Dermis blood vessel endothelial cell (primary cell): ENCODE data around the gene FREM2. TPM values are rescaled to one million over a fixed set of nuclear protein-coding genes. Genes with fewer than 3 reads are reported as not detected.

Source experiments
- DNase-seq: peaks from one replicate; pipeline ENCODE4 v3.0.0; 2010
- total RNA-seq: library from RNA; depleted of rRNA; stranded (reverse); fragments of >200 nt; gene quantifications from 2 replicates; pipeline ENCODE4 v1.2.3, GENCODE V29; 2014

The FREM2 gene
- total RNA-seq, 1 donor from 2014 or later = under 0.01 TPM

DNA sequence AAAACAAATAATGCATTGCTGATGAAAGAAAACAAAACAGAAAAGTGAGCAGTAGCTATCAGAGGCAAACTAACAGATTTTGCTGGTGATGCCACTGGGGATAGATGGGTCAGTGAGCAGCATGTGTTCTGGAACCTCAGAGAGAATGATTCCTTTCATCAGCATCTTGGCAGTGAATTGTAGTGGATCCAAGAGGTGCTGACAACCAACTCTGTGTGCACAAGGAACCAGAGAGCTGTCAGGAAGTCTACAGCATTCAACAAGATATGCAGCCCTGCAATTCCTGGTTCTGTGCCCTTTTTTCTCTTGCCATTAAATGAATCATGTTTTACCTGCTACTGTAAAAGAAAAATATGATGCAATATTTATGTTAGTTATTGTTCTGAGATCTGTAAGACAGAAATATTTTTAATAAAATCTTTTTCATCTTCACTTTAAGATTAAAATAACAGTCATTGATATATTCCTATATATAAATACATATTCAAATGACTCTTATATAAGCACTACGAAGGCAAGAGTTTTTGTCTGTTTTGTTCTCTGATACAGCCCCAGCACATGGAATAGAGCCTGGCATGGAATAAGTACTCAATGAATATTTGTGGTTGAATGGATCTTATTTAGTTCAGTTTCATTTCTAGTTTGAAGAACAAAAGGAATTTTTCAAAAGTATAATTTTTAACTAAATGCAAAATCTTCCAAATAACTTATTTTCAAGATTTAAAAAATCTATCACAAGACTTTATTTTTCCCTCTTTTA, 80.8 kb downstream of the FREM2 start:
- no peak for DNase-seq

DNA sequence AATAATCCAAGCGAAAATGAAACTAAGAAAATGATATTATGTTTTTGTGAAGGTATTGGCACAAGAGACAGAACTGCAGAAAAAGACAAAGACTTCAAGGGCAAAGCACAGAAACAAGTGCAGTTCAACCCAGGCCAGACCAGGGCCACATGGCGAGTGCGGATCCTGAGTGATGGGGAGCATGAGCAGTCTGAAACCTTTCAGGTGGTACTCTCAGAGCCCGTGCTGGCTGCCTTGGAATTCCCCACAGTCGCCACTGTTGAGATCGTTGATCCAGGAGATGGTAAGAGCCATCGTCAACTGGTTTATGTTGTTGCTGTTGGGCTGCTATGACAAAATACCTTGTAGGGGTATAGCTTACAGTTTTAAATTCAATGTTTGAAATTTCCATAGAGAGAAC, 82.6 kb downstream of the FREM2 start:
- DNase-seq = no peak

DNA sequence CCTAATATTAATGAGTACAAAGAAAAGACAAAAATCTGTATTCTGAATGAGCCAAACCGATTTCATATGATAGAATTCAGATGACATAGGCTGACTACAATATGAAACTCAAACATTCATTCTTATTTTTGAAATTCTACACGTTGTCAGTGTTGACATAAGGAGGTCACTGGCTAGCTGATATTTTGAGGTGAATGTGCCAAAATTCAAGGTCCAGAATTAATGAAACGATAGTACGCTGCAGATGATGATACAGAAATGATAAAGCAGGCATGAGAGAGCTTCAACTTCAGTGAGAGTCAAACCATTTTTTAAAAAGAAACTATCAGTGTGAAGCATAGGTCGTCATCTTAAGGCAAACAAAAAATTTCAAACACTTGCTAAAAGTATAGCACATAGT, 88.2 kb downstream of the FREM2 start:
- DNase-seq = no peak

DNA sequence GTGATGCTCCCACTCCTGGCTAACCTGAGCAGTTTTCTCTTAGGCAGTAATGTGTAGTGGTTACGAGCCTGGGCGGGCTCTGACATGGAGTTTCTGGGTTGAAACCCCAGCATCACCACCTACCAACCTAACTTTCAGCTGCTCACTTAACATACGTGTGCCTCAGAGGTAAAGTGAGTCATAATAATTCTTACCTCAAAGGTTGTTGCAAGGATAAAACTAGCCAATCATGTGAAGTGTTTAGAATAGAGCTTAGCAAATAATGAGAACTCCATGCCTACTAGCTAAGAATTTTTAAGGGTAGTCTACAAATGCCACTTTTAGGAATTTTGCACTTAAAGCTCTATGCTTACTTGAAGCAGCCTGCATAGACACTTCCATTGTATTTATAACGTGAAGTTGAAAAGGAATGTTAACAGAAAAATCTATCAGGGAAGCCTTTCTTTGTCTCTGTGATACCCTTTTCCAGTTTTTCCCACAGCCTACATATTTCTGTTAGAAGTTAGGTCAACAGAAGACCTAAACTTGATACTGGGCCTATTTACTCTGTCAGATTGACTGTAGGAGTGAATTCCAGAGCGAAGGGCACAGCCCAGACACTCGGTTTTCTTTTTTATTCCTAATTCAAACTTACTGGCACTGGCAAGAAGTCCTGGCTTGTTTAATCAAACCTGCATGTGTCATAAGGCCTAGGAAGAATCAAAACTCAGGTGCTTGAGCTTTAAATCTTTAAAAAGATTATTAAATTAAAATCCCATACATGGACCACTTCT, 90.7 kb downstream of the FREM2 start:
- no peak for DNase-seq

DNA sequence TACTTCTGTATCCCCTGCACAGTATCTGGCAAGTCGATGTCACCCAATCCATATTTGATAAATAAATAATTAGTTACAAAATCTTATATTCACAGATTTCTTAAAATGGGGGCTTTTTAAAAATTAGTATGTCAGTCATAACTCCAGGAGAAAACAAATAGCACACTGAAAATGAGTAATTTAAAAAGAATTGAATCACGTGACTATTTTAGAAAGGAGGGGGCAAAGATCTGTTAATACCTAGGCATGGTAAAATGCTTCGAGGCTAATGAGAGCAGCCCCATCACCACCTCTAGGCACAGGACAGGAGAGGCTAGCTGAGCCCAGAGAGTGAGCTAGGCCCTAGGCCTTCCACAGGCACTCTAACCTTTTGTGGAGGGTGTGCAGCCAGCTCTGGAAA, 94.7 kb downstream of the FREM2 start:
- DNase-seq = no peak

DNA sequence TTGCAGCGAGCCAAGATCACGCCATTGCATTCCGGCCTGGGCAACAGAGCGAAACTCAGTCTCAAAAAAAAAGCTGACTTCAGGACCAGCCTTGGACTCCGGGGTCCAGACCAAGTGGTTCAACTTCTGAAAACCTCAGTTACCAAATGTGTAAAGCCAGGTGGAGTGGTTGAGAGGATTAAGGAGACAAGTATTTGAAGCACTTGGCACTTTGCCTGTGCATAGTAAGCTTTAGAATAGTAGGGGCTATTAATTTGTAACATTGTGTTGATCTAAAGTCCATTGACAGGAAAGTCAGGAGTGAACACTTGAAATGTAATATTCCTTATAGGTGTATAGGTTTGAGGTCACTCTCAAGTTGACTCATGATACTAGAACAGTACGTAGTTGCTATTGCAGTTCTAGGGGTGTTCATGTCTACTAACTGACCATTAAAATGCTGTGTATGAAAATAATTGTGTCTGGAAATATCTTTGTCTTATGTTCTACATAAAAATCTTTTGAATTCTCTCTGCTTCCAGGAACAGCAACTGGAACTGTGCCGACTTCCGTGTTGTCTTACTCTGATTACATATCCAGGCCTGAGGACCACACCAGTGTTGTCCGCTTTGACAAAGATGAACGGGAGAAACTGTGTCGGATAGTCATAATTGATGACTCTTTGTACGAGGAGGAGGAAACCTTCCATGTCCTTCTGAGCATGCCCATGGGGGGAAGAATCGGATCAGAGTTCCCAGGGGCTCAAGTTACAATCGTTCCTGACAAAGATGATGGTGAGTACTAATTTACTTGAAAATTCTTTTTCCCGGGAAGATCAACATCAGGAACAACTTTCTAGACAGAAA, 97.4 kb downstream of the FREM2 start:
- no peak for DNase-seq

DNA sequence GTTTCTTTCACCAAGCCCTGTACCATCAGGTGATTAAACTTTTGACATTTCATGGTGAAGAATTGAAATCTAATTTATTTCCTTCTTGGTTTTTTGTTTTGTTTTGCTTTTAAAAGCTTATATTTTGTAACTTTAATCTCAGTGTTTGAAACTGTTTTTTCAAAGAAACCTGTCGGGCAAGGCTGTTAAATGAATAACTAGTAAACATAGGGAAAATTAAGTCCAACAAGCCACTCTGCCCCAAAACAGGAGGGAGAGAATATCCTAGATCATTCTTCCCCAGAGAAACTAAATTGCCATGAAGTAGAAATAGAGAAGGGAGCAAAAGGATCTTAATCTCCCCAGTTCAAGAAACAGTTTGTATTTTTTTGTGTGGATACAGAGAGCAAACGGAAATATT, 98.2 kb downstream of the FREM2 start:
- DNase-seq = no peak

DNA sequence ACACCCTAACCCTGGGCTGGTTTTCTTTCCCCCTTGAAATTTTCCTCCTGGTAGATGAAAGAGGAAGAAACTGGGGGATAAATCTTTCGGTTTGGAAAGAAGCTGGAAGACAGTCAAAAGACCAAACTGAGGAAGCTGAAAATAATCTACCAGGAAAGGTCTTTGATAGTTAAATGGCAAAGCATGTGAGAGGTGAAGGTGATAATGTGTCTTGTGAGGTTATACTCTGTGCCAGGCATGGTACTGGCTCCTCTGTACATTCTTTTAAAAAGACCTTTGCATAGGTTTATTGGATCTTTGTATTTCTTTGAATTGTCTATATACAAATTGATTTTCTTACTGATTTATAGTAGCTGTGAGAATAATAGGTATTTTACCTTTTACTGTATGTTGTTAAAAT, 98.6 kb downstream of the FREM2 start:
- no peak for DNase-seq

DNA sequence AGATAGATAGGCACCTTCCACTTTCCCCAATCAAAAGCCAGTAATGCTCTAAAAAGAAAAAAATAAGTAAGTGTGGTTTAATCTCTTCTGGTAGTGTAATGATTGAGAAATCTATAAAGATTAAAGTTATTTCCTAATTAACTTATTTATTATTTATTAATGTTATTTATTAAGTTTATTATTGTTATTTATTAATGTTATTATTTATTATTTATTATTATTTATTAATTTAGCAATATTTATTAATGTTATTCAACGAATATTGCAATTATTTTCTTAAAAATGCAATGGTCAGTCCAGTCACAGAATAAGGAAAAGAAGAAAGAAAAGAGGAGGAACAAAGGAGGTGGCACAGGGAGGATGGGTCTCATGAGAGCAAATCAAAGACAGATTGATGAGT, 100.7 kb downstream of the FREM2 start:
- no peak for DNase-seq

DNA sequence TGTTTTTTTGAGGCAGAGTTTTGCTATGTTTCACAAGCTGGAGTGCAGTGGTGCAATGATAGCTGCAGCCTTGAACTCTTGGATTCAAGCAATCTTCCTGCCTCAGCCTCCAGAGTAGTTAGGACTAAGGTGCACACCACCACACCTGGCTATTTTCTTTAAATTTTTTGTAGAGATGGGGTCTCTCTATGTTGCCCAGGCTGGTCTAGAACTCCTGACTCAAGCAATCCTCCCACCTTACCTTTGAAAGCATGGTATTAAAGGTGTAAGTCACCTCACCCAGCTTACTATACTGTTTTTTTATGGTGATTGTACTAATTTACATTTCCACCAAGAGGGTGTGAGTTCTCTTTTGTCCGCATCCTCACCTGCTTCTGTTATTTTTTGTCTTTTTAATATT, 110.0 kb downstream of the FREM2 start:
- DNase-seq = no peak

DNA sequence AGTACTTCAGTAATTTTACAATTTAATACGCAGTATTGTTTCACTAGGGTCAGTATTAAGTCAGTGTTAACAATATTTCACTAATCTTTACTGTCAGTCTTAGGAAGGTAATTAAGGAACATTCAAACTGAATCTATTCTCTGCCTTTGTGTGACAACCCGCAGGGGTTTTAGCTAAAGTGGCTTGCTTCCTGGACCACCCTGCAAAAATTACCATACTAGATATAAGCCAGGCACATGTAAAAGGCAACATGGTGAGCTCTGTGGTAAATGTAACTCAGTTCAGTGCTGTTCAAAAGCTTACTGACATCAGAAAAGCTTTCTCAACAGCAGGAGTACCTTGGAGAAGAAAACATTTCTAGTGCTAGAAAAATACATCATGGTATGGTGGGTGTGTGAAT, 116.7 kb downstream of the FREM2 start:
- DNase-seq = no peak

DNA sequence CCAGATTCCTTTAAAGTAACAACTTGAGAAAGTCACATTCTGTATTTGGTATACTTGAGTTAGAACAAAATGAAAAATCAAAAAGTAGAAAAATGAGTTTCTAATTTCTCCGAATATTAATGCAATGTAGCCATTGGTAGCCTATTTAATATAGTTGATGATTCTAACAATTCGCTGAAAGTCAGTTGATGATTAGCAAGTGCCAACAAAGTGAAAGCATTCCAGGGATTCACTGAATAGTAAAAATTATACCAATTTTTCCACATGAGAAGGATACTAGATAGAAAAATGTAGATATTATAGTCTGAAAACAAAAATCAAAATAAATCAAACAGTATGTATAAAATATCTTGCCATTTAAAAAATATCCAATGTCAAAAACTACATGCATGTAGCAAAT, 117.2 kb downstream of the FREM2 start:
- DNase-seq = no peak

DNA sequence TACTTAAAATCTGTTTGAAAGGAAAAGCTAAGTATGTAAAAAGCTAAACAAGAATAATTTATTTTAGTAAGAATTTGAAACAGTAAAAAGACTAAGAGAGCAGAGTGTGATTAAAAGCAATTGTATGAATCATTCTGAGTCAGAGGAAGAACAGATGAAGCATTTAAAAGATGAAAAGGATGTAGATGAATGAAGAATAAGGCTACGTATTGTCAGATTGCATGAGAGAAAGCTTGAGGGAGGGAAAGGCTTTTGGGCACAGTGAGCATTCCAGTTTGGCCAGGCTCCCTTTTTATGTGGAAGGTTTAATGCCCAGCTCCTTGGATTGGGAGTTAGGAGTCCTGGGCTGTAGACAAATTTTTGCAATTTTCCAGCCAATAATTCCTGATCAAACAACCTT, 117.7 kb downstream of the FREM2 start:
- no peak for DNase-seq

DNA sequence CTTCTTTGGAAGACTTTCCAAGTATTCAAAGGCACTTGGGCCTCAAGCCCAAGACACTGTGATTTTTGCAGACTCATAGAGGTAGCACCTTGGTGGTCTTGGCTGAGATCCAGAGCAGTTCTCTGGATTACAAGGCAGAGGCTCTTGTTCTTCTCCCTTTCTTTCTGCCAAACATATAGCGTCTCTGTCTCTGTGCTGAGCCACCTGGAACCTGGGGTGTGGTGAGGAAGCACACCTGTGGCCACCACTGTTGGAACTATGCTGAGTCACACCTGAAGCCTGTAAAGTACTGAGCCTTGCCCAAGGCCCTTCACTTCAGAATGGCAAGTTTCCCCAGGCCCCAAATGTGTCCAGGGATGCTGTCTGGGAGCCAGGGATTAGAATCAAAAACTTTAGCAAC, 127.5 kb downstream of the FREM2 start:
- DNase-seq = no peak

DNA sequence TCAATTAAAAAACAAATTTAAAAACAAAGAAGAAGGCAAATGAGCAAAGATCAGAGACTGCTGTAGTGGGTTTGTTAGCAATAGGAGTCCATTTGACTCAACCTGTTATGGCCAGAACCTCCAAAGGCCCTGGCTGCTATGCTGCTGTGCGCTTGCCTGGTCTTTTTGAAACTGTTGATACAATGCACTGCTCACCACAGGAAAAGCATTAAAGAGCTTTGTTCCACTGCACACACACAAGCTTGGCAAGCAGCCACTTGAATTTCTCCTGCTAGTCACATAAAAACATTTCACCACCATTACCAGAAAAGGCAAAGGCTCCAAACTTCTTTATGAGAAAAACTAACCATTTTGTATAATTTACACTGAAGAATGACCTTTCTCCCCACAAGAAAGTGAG, 132.2 kb downstream of the FREM2 start:
- peak; percentile 4 for DNase-seq

DNA sequence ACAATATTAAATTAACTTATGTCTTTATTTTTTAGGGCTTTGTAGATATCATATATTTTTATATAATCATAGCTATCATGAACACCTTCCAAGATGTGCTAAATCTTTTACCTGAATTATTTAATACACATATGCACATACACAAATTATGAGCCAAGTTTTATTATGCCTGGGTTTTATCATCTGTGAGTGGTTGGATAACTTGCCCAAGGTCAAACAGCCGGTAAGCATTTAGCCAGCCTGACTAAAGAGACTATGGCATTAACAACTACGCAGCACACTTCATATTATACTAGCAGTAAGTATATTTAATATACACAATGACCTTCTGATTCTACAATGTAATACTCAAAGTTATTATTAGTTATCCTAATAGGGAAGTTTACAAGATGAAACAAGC, 132.7 kb downstream of the FREM2 start:
- no peak for DNase-seq

DNA sequence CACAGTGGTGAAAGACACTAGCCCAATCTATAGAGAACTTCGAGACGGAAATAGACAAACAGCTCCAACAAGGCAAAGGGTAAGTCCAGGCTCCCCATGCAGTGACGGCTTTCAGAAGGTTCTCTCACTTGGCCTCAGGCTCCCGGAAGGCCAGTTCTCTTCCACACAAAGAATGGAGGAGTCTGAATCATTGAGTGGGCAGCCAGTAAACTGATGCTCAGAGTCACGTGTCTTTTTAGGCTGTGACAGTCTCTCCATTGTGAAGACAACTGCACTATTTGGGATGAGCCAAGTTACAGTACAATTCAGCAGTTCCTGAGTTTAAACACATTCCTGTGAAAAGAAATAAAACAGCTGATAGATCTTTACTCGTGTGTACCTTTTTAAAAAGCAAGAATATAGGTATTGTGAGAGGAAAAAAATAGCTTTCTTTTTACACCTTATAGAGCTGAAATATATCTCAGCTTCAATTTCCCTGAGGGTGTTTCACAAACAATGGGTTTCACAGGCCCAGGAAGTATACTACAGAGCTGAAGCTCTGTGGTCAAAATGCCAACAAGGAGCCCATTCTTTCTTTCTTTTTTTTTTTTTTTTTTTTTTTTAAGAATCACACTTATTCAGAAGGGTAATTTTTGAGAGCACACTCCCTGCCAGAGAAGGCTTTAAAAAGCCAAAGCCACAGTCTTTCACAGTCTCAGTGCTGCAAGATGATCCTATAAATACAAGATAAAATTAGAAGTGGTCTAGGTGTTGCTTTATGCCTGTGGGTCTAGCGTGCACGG, 135.1 kb downstream of the FREM2 start:
- no peak for DNase-seq

DNA sequence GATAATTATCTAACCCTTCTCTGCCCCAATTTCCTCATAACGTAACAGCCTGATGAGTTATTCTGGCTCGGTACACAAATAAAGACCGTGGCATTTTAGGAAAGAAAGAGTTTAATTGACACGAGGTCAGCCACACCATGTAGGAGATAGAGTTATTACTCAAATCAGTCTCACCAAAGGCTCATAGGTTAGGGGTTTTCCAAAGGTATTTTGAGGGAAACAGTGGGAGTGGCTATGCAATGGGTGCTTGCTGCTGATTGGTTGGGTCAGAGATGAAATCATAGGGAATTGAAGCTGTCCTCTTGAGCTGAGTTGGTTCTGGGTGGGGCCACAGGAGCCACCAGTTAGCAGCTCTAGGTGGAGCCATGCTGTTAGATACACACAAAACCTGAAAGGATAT, 137.5 kb downstream of the FREM2 start:
- DNase-seq = no peak

DNA sequence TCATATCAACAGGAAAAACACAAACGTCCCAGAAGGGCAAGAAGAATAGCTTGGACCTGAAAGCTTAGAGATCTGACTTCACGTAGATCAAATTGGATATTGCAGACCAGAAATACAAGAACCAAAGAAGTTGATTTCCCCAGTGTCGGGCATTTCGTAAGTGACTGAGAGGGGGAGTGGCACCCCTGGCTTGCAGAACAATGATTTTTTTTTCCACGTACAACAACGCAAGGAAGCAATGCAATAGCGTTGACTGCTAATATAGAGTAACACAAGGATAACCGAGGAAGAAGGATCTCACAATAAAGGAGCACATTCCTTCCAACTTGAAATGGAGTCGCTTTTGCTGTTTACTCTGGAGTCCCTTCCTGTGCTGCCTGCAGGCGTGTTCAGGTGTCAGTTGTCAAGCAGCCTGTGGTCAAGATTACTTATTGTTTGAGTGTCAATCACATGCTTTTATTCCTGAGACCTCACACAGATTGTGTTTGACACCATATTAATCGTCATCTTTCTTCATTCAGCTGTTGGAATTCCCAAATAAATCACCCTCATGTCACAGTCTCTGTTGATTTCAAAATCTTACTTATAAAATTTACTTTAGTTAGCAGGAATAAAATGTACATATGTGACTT, 139.4 kb downstream of the FREM2 start:
- no peak for DNase-seq

DNA sequence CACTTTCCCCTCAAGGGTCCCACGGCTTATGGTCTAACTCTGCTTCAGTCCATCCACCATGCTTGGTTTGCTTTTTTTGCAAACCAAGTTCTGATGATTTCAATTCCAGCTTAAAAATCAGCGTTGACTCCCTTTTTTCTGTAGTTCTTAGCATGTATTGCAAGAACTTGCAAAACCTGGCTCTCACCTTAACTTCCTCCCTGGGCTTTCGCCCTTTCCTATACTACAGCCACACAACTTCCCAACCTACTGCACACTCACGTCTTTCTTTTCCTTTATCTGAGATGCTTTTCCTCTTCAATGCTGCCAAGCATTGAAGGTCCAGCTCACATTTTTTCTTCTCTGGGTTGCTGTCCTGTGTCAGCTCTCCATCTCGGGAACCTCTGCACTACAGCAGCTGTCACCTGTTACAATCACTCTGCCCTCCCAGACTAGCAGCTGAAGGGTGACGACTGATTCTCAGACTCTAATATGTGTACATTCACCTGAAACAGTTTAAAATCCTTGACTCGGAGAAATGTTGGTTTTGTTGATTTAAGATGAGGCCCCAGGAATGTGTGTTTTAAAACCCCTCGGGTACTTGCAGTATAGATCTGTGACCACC, 143.7 kb downstream of the FREM2 start:
- no peak for DNase-seq

DNA sequence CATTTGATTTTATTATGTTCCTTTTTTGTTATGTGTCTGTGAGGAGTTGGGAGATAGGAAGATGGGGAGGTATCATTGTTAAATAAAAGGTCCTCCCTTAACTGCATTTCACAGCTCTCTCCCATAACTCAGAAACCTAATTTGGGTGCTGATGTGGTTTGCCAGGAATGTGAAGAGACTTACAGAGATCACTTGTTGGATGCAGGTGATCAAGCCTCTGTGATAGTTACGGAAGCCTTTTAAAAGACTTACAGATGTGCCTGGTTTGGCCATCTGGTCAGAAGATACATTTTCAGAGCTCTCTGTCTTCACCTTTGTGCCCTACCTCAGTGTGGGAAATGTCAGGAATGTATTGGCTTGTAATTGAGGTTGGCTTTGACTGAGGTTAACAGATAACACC, 157.7 kb downstream of the FREM2 start:
- DNase-seq = no peak

DNA sequence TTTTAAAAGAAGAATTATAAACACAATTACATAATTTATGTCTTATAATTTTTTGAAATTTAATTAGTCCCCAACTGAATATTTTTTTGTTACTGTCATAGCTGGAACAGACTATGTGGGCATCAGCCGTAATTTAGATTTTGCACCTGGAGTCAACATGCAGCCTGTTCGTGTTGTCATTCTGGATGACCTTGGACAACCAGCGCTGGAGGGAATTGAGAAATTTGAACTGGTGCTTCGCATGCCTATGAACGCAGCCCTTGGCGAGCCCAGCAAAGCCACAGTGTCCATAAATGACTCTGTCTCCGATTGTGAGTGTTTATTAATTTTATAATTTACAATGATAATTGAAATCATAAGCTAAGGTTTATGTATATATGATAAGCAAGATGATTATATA, 161.5 kb downstream of the FREM2 start:
- DNase-seq = no peak
